GM21360 (cell line): ENCODE measurements around the gene CCL18.
A peak's percentile ranks its signal among the peaks of the same experiment; 100 is the strongest.
"Not testable (repeated sequence)": the region's sequence is repeated elsewhere in the genome, so short reads cannot be mapped to it uniquely, and the experiment has no call there.

Experiments used
- ATAC-seq: cut with Tn5 transposase; IDR thresholded peaks from one replicate; pipeline ENCODE4 v1.9.1; 2021; ENCODE audit warnings: mild to moderate bottlenecking, moderate library complexity; ENCODE audit not compliant: unreplicated experiment

CCL18 gene

GRCh38 chr17:36070427-36070826 lies 6.4 kb downstream of the CCL18 start:
- ATAC-seq: no peak

DNA sequence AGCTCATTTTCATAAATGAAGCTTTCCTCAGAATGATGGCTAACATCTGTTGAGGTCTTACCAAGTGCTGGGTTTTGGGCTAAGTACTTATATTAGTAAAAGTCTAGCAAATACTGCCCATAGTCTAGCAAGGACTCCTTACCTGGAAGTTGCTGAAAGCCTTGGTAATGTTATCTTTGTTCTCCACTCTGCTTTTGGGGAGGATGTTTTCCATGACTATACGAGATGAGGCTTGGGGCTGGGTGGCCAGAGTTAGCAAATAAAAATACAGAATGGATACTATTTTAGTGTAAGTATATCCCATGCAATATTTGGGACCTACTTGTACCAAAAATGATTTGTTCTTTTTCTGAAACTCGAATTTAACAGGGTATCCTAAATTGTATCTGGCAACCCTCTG lies 7.7 kb downstream of the CCL18 start:
- ATAC-seq: no peak

DNA sequence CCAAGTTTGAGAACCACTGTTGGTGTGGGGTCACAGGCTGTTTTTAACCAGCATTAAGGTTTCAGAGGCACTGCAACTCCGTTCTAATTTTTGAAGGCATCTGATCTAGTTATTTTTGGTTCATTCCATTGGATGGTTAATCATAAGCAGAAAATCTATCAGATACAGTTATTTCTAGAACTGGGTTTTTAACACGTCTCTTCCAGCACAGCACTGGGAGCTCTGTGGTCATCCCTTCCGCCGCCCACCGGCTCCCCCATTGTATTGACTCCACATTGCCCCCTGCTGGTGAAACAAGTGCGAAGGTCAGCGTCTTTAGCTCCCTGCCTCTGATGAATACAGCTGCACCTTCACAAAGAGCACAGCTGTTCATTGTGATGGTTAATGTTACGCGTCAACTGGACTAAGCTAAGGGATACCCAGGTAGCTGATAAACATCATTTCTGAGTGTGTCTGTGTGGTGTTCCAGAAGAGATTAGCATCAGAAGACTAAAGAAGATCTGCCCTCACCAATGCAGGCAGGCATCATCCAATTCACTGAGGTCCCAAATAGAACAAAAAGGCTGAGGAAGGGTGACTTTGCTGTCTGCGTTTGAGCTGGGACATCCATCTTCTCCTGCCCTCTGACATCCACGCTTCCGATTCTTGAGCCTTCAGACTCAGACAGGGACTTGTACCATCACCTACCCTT lies 8.5 kb downstream of the CCL18 start:
- peak; percentile 68 for ATAC-seq

- no peak for ATAC-seq
Measured at GRCh38 chr17:36074365-36074764, 10.3 kb downstream of the CCL18 start.

- not testable (repeated sequence) for ATAC-seq
Measured at GRCh38 chr17:36081681-36082471, 17.8 kb downstream of the CCL18 start.

GRCh38 chr17:36082482-36083120 lies 18.5 kb downstream of the CCL18 start:
- ATAC-seq: not testable (repeated sequence)

DNA sequence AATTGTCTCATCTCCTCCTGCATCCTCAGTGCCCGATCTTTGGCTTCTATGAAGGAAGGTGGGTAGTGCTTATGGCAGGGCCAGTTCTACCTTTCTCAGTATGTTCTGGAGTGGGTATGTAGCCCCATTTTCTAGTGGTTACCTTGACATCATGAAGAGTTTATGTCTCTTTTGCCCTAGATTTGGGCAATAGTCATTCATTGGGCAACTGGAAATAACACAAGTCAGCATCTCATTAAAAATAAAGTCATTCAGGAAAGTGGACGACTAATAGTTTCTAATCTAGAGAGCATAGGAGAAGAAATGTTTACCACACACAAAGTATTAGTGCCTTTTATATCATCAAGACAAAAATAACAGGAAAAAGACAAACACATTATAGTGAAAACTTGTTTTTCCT lies 19.6 kb downstream of the CCL18 start:
- ATAC-seq: not testable (repeated sequence)

GRCh38 chr17:36085765-36086164 lies 21.7 kb downstream of the CCL18 start:
- no peak for ATAC-seq

GRCh38 chr17:36086791-36087190 lies 22.7 kb downstream of the CCL18 start:
- no peak for ATAC-seq

GRCh38 chr17:36087471-36087870 lies 23.4 kb downstream of the CCL18 start:
- not testable (repeated sequence) for ATAC-seq

- ATAC-seq: not testable (repeated sequence)
Measured at GRCh38 chr17:36087897-36088572, 24.0 kb downstream of the CCL18 start.

- ATAC-seq: no peak
Measured at GRCh38 chr17:36088670-36089338, 24.7 kb downstream of the CCL18 start.

DNA sequence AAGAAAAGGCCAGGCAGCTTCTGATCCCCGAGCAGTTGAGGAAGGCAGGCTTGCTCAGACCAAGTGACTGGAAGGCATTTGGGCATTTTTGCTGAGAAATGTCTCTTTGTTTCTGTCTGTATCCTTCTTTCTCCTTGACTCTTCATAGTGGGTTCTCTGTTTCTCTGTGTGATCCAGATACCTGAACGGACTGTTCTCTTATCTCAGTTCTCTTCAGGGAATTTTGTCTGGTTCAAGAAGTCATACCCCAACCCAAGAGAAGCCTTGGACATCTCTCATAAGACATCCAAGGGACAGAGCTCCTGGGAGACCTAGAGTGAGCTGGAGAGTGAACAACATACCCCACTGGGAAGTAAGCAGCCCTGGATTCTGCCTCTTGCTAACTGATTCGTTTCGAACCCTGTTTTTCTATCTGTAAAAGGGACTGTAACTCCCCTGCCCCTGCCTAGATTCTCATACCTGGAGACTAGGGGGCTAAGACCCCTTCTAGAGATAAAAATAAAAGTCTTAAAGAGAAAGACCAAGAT lies 25.3 kb downstream of the CCL18 start:
- ATAC-seq: no peak

DNA sequence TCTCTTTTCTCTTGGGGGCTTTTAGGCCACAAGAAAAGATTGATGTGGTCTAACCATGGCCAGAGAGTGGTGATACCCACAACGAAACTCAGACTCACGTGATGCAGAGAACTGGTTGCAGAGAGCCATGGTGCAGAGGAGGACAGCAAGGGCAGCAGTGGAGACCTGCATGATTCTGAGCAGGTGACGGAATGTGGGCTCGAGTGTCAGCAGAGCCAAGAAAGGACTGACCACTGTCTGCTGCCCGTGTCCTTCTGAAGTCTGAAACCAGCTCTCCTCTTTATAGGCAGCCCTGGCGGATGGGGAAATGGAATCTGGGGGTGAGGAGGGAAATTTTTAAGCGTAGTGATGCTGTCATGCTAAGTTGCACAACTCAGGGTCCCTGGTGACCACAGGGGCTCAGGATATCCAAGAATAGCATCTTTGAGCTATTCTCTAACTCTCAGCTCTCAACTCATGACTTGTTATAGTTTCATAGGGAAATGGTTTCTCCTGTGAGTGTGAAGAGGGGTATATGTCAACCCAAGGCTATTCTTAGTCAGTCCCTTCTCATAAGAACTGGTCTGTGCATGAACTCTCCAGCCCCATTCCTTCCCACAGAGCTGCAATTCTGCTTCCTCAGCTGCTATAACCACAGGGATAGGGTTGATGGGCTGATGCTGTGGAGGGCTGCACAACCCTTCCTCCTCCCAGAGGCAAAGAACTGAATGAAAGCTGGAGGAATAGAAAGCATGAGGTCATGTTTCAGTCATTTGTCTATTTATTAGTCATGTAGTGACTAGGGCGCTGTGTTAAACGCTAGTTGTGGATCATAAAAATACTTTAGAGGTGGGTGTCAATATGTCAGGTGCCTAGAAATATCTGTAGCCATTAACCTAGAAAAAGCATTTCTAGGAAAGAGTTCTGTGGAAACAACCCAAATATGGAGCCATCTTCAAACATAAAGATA lies 26.1 kb downstream of the CCL18 start, which contains the start of gene CCL3:
TSS of gene CCL3 (minus strand) at position 256 of the 949 bp plus-strand sequence. CDS start at position 171, 85 bp downstream.
- ATAC-seq: peak; percentile 55

DNA sequence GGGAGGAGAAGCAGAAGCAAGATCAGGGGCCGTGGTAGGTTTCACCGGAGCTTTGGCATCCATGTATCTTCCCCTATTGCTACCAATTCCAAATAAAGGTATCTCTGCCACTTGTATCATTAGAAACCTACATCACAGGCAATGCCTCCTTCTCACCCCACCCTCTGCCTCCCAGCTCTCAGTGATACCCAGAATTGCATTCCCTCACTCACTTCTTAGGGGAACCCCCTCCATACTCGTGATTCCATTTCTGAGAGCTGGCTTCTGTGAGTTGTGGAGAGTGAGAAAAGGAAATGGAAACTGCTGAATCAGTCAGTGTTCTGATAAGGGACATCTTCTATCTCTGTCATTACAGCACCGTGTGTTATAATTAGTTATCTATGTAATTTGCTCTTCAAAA lies 28.2 kb downstream of the CCL18 start:
- ATAC-seq: no peak

GRCh38 chr17:36092715-36093114 lies 28.6 kb downstream of the CCL18 start:
- ATAC-seq: not testable (repeated sequence)

DNA sequence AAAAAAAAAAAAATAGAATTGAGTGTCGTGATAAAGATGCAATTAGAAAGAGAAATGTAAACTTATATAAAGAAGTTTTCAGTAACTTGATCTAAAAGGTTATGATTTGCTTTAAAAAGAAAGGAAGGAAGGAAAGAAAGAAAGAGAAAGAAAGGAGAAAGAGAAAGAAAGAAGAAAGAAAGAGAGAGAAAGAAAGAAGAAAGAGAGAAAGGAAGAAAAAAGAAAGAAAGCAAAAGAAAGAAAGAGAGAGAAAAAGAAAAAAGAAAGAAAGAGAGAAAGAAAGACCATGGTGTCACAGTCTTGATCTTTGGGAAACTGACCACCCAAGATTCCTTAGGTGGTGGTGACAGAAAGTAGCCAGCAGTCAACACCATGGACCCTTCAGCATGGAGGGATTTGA lies 30.2 kb downstream of the CCL18 start:
- no peak for ATAC-seq

DNA sequence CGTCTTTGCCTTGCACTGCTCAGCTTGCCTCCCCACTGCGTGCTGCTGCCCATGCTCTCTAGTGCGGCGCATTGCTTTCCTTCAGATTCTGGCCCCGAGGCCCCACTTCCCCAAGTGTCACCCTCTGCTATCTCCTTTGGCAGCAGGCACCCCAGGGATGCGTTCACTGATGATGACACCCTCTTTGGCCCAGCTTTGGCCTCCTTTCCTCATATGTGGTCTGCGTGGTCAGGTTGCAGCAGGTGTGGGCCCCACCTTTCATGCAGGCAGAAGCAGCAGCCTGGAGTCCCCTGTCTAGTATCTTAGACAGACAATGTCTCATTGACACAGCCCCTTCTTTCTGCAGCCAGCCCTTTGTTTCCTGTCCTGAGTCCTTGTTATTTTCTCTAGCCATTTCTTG lies 30.7 kb downstream of the CCL18 start:
- ATAC-seq: no peak

- no peak for ATAC-seq
Measured at GRCh38 chr17:36095992-36096391, 31.9 kb downstream of the CCL18 start.
